OCI-LY1 (cell line): ENCODE measurements around the gene NR5A1.

Experiments used
- CTCF ChIP-seq: fragments of 200-600 bp; sonication (generic), shearing (Covaris generic); IDR thresholded peaks from 2 replicates; pipeline ENCODE4 v1.5.1; 2017; ENCODE audit warnings: mild to moderate bottlenecking, antibody characterized with exemption, low read length, moderate library complexity, mixed read lengths
- EZH2 ChIP-seq: fragments of 200-600 bp; sonication (generic), shearing (Covaris generic); IDR thresholded peaks from 2 replicates; pipeline ENCODE4 v1.8.0; 2017; ENCODE audit warnings: borderline replicate concordance, mixed run types, mild to moderate bottlenecking, antibody characterized with exemption, low read length, moderate library complexity, mixed read lengths

GRCh38 chr9:124455820-124456219, 51.4 kb downstream of the NR5A1 start:
- no peak for TF ChIP-seq CTCF
- TF ChIP-seq EZH2 = no peak
